Fibroblast of pulmonary artery (primary cell): ENCODE data around the gene VSIG10.

Source experiments
- DNase-seq: peaks from one replicate; pipeline ENCODE4 v3.0.0-alpha.2; 2010; ENCODE audit warnings: low read depth
- H3K4me3 ChIP-seq: replicated peaks from 2 replicates; pipeline ENCODE4 v1.5.1; 2011; ENCODE audit warnings: low read depth, mild to moderate bottlenecking, control low read depth, low read length, moderate library complexity
- TF ChIP-seq, protein P1 (sequence below): IDR thresholded peaks from 2 replicates; pipeline ENCODE4 v1.5.1; 2011; ENCODE audit warnings: mild to moderate bottlenecking, control low read depth, low read length, inconsistent platforms; ENCODE audit errors: missing control alignments

VSIG10 gene

DNA sequence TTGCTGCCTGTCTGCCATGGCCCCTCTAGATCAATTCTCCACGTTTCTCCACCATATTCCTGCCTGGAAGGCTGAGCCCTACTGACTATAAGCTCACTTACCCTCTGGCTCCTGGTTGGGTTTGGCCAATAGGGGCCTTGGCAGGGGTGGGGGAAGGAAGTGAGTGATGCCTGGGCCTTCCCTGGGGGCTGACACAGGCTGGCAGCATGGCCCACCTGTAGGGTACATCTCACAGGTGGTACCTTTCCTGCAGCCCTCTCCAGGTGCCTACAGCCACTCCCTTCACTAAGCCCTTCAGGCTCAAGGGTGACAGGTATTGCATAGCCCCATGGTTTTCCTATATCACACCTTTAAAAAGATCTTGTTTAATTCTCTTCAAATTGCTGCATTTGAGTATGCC, 83.8 kb downstream of the VSIG10 start:
- no peak overlapping the region for H3K4me3 ChIP-seq
- DNase-seq = no peak
- TF ChIP-seq, protein P1, sequence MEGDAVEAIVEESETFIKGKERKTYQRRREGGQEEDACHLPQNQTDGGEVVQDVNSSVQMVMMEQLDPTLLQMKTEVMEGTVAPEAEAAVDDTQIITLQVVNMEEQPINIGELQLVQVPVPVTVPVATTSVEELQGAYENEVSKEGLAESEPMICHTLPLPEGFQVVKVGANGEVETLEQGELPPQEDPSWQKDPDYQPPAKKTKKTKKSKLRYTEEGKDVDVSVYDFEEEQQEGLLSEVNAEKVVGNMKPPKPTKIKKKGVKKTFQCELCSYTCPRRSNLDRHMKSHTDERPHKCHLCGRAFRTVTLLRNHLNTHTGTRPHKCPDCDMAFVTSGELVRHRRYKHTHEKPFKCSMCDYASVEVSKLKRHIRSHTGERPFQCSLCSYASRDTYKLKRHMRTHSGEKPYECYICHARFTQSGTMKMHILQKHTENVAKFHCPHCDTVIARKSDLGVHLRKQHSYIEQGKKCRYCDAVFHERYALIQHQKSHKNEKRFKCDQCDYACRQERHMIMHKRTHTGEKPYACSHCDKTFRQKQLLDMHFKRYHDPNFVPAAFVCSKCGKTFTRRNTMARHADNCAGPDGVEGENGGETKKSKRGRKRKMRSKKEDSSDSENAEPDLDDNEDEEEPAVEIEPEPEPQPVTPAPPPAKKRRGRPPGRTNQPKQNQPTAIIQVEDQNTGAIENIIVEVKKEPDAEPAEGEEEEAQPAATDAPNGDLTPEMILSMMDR = no peak

DNA sequence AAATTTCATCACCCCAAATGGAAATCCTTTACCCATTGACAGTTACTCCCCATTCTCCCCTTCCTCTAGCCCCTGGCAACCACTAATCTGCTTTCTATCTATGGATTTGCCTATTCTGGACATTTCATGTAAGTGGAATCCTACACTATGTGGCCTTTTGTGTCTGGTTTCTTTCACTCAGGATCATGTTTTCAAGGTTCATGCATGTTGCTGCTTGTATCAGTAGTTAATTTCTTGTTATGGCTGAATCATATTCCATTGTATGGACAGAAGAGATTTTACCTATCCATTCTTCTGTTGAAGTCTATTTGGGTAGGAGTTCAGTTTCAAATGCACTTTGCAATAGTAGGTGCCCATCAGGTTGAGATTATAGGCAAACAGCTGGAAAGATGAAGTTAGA, 85.9 kb downstream of the VSIG10 start:
- H3K4me3 ChIP-seq = no peak overlapping the region

DNA sequence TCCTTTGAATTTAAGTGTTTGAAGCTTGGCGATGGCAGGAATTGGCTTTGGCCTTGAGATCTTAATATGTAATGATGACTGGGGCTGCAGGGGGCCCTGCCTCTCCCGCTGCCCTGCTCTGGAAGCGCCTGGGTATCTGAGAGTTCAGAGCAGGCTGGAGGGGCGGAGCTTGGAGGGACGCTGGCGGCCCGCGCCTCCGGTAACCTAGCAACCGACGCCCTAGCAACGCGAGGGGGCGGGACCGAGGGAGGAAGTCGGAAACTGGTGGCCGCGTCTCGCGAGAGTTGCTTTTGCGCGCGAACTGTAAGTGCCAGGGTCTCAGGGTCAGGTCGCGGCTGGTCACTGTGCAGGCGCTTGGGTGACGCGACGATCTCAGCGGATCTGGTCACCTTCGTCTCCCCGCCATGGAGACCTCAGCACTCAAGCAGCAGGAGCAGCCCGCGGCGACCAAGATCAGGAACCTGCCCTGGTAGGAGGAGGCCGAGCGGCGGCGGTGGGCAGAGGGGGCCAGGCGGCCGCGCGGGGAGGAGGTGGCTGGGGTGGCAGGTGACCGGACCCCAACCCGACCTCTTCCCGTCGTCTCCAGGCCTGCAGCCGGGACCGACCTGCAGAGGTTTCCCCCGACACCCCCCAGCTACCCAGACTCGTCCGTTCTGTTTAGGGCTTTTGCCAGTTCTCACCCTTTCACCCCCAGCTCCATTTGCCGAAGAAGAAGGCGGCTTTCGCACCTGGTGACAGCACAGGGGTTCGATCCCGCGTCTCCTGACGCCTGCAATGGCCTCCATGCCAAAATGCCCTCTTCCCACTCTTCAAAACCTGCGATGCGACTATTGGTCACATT, 87.2 kb downstream of the VSIG10 start, which contains the start of gene RFC5:
Gene RFC5 (plus strand): TSS at position 280 of the 841 bp plus-strand sequence. CDS start 125 bp downstream, at position 405.
- H3K4me3 ChIP-seq = peak within 1 kb of the TSS; percentile 92
- TF ChIP-seq, protein P1 = no peak
- DNase-seq = peak; percentile 97

More for the DNA sequence above, 85.9 kb downstream of the VSIG10 start:
- TF ChIP-seq, protein P1 = no peak
- DNase-seq = no peak

DNA sequence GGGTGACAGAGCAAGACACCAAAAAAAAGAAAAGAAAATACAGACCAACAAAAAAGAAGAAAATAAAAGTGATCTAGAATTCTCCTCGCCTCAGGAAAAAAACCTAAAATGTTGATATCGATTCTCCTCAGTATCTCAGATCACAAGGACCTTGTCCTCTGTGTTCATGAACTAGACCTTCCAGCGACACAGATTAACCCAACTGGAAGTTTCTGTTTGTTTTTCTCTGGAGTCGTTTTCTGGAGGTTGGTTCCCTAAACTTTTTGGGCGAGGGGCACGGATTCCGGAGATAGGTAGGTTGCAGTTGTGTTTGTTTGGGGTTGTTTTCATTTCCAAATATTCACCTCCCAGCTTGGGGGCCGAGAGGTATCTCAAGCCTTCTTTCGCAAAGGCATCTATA, 87.9 kb downstream of the VSIG10 start:
- TF ChIP-seq, protein P1 = no peak
- H3K4me3 ChIP-seq = peak overlapping the region; percentile 92
- DNase-seq = no peak

DNA sequence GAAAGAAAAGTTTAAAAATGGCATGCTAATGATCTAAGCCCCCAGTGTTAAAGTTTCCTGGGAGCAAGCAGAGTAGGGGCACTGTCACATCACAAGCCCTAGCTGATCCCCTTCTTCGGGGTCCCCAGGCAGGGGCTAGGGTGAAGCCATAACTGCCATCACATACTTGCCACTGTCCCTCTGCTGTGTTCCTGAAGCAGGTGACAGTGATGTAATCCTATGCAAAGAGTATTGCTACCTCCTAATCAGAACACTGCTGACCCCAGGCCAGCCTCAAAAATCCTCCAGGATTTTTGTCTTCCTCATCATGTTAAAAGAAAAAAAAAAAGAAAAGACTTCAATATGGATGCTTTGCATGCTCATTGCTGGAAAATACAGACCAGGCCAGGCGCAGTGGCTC, 88.5 kb downstream of the VSIG10 start:
- no peak overlapping the region for H3K4me3 ChIP-seq
- no peak for DNase-seq
- TF ChIP-seq, protein P1 = no peak
